Gastroesophageal sphincter (tissue), 4 donors: ENCODE measurements around the gene ANXA4. TPM values are rescaled to one million over a fixed set of nuclear protein-coding genes. Genes with fewer than 3 reads are reported as not detected.
"Not testable (repeated sequence)": the region's sequence is repeated elsewhere in the genome, so short reads cannot be mapped to it uniquely, and the experiment has no call there.

Source experiments
- ATAC-seq: fragments of 150-250 bp; one replicate; pipeline ENCODE4 v1.9.1; 2016; ENCODE audit warnings: mild to moderate bottlenecking, moderate library complexity
- H3K27ac ChIP-seq, 4 donors: fragments of 200-600 bp; sonication (generic) in 3 of 4; 1 replicate in 3 of 4; 2 replicates in 1 of 4; pipeline ENCODE4 v1.5.1; 2016 to 2019
- H3K27me3 ChIP-seq: fragments of 200-600 bp; sonication (generic); one replicate; pipeline ENCODE4 v1.5.1; 2019
- H3K36me3 ChIP-seq, 2 donors: fragments of 200-600 bp; sonication (generic); one replicate each; pipeline ENCODE4 v1.5.1; 2019; ENCODE audit warnings: control low read depth in 1 of 2
- H3K4me1 ChIP-seq, 3 donors: fragments of 200-600 bp; sonication (generic); 1 replicate in 2 of 3; 2 replicates in 1 of 3; pipeline ENCODE4 v1.5.1; 2016 to 2019; ENCODE audit warnings: control low read depth in 2 of 3
- H3K4me3 ChIP-seq, 2 donors: fragments of 200-600 bp; sonication (generic); one replicate each; pipeline ENCODE4 v1.5.1; 2019; ENCODE audit warnings: mild to moderate bottlenecking in 1 of 2, moderate library complexity in 1 of 2
- H3K9me3 ChIP-seq, 3 donors: fragments of 200-600 bp; sonication (generic); one replicate each; pipeline ENCODE4 v1.5.1; 2017 to 2019; ENCODE audit warnings: control low read depth in 2 of 3
- EP300 ChIP-seq: sonication (generic); formaldehyde crosslinking; IDR thresholded peaks from one replicate; pipeline ENCODE4 v1.6.1; 2017; ENCODE audit warnings: antibody characterized with exemption, mild to moderate bottlenecking
- POLR2A ChIP-seq, 2 donors: fragments of 450-650 bp; IDR thresholded peaks; one replicate each; pipeline ENCODE4 v1.6.1; 2017; ENCODE audit warnings: antibody characterized with exemption in 2 of 2, mild to moderate bottlenecking in 2 of 2, moderate library complexity in 1 of 2
- POLR2AphosphoS5 ChIP-seq: sonication (generic); formaldehyde crosslinking; IDR thresholded peaks from one replicate; pipeline ENCODE4 v1.6.1; 2017; ENCODE audit warnings: antibody characterized with exemption
- WGBS, 2 donors: methylation state at CpG; one replicate each; pipeline ENCODE4 v1.1.5; 2018; ENCODE audit warnings: low coverage in 1 of 2; 5-methylcytosine and 5-hydroxymethylcytosine counted together
- total RNA-seq, 4 donors: library from RNA; depleted of rRNA; stranded (reverse); fragments of >200 nt; gene quantifications; one replicate each; pipeline ENCODE4 v1.1.0, GENCODE V29; 2016
- TF ChIP-seq, protein P1 (sequence below), 4 experiments: fragments of 200-600 bp in 2 of 4; fragments of 450-650 bp in 2 of 4; sonication (generic) in 1 of 4; IDR thresholded peaks; one replicate each; pipeline ENCODE4 v1.5.1; 2017 to 2019; ENCODE audit warnings: antibody characterized with exemption in 4 of 4, mild to moderate bottlenecking in 2 of 4, moderate library complexity in 2 of 4

ANXA4 gene
- total RNA-seq, 4 donors from 2014 or later = 49.0 to 66.8 (median 58.1) TPM

DNA sequence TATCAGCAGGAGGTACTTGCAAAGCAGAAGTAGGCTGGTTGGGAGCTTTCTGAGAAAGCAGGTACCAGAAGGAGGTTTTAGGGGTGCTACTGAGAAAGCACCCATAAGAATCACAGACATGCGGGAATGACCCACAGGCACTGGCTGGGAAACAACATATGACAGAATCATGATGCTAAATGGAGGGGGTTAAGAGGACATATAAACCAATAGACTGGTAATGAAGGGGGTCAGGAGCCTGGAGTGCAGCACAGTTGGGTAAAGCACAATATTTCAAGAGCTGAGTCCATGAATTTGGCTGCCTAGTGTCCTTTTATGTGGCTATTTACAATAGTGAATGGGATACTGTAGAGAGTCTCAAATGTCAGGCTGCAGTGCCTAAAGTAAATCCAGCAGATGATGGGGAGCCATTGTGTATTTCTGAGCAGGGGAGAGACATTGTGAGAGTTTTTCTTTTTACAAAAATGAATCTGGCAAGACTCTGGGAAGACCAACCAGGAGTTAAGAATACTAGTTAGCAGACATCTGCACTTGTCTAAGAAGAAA is 59.9 kb downstream of the ANXA4 start:
- H3K27ac ChIP-seq = no peak overlapping the region
- peaks cover 0 to 28% (median 0%) of the 10 kb centered on the region in 3 donors for H3K4me1 ChIP-seq
- TF ChIP-seq POLR2A (IDR thresholded peaks at IDR 0.05) (no peak), POLR2AphosphoS5 (no peak), EP300 (no peak)
- TF ChIP-seq, protein P1, sequence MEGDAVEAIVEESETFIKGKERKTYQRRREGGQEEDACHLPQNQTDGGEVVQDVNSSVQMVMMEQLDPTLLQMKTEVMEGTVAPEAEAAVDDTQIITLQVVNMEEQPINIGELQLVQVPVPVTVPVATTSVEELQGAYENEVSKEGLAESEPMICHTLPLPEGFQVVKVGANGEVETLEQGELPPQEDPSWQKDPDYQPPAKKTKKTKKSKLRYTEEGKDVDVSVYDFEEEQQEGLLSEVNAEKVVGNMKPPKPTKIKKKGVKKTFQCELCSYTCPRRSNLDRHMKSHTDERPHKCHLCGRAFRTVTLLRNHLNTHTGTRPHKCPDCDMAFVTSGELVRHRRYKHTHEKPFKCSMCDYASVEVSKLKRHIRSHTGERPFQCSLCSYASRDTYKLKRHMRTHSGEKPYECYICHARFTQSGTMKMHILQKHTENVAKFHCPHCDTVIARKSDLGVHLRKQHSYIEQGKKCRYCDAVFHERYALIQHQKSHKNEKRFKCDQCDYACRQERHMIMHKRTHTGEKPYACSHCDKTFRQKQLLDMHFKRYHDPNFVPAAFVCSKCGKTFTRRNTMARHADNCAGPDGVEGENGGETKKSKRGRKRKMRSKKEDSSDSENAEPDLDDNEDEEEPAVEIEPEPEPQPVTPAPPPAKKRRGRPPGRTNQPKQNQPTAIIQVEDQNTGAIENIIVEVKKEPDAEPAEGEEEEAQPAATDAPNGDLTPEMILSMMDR (IDR thresholded peaks at IDR 0.05) = no peak
- H3K27me3 ChIP-seq = no peaks in the 10 kb centered on the region
- no peaks in the 10 kb centered on the region for H3K9me3 ChIP-seq
- H3K36me3 ChIP-seq = peaks cover 0 to 28% of the 10 kb centered on the region in 2 donors
- 67% methylated on average over 1 of the region's 1 CpG; no CpG with 5 or more reads in 1 of the 2 donors for WGBS, 2 donors
- H3K4me3 ChIP-seq = no peak overlapping the region
- no peak for ATAC-seq

DNA sequence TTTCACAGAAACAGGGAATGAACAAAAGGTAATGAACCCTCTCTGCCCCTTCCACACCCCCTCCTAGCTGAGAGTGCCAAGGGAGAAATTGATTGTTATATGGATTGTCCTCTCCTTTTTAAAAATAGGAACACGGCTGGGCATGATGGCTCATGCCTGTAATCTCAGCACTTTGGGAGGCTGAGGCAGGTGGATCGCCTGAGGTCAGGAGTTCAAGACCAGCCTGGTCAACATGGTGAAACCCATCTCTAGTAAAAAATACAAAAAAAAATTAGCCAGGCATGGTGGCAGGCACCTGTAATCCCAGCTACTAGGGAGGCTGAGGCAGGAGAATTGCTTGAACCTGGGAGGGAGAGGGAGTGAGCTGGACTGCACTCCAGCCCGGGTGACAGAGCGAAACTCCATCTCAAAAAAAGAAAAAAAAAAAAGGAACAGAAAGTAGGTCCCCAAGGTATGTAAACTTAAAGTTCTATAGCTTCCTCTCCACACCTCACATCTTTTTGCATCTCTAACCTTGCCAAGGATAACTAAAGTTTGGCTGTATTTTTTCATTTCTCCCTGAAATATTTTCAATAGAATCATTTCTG is 60.9 kb downstream of the ANXA4 start:
- H3K4me3 ChIP-seq, H3K27me3 ChIP-seq, H3K27ac ChIP-seq, H3K9me3 ChIP-seq, ATAC-seq: not testable (repeated sequence)
- Histone ChIP-seq H3K4me1 (peaks cover 0 to 18% (median 0%) of the 10 kb centered on the region in 3 donors), H3K36me3 (peaks cover 0 to 39% of the 10 kb centered on the region in 2 donors)
- WGBS, 2 donors = 81 to 96% methylated on average over 4 of the region's 4 CpGs

DNA sequence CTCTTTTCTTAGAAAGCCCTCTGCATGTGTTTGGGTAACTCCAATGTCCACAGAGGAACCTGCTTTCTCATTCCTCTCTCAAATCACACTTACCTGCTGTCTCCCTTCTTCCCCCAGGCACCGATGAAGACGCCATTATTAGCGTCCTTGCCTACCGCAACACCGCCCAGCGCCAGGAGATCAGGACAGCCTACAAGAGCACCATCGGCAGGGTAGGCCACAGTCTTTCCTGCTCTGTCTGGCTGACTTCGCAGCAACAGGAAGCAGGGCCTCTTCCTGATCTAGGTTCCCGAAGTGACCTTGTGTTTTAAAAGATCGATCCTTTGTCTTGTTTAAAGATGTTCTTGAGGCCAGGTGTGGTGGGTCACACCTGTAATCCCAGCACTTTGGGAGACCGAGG is 62.5 kb downstream of the ANXA4 start:
- 79 to 84% methylated on average over 7 to 9 of the region's 11 CpGs for WGBS, 2 donors
- H3K36me3 ChIP-seq = peaks cover 0 to 54% of the 10 kb centered on the region in 2 donors

DNA sequence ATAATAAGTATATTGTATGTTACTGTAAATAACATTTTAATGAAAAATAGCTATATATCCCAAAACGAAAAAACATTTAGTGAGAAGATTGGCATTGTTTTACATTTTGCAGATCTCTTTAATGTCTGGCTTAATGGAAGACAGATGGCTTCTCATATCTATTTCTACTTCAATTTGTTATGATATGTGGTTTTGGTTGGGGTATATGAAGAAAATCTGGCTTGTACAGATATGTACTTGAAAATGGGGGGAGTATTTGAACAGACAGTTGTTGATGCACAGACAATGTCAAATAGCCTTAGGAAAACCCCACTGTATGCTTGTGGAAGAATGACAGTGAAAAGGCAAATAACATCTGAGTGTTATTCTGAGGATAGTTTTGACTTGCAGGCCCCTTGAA is 64.0 kb downstream of the ANXA4 start:
- Histone ChIP-seq H3K4me3 (no peak overlapping the region), H3K4me1 (no peaks in the 10 kb centered on the region), H3K27me3 (no peaks in the 10 kb centered on the region), H3K36me3 (peaks cover 0 to 69% of the 10 kb centered on the region in 2 donors), H3K27ac (no peak overlapping the region), H3K9me3 (no peaks in the 10 kb centered on the region)
- 64 to 92% methylated on average over 1 of the region's 1 CpG for WGBS, 2 donors
- no peak for ATAC-seq
- TF ChIP-seq POLR2A (IDR thresholded peaks at IDR 0.05) (no peak), POLR2AphosphoS5 (no peak), EP300 (no peak)
- TF ChIP-seq, protein P1 (IDR thresholded peaks at IDR 0.05) = no peak

More for the DNA sequence above, 62.5 kb downstream of the ANXA4 start:
- TF ChIP-seq, protein P1 (IDR thresholded peaks at IDR 0.05) = no peak
- TF ChIP-seq POLR2A (IDR thresholded peaks at IDR 0.05) (no peak), EP300 (no peak), POLR2AphosphoS5 (no peak)
- Histone ChIP-seq H3K4me3 (no peak overlapping the region), H3K9me3 (no peaks in the 10 kb centered on the region), H3K4me1 (peaks cover 0 to 2% (median 0%) of the 10 kb centered on the region in 3 donors), H3K27me3 (no peaks in the 10 kb centered on the region), H3K27ac (no peak overlapping the region)
- no peak for ATAC-seq

DNA sequence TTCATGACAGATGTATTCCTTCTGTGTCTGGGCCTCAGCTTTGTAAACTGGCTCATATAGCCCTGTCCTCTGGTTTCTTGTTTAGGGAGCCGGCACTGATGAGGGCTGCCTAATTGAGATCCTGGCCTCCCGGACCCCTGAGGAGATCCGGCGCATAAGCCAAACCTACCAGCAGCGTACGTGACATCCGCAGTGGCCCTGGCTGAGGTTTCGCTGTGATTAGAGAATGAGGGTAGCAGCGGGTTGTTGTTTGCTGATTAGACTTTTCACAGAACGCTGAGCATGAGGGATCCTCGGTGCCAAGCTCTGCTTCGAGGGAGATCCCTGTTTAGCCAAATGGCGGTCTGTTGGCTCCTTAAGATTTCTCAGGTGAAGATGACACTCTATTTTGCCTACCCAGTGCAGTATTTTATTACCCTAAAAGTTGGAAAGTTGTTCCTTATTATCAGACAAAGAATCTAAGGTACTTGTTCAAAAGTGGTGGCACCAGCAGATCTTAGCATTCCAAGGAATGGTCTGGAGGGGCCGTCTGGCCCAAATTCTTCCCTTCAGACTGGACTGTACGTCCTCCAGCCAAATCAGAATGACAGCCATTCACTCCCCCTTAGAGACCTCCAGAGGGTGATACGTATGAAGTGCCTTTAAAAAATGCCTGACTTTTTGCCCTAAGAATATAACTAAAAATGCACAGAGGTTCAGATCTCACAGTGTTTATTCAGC is 66.0 kb downstream of the ANXA4 start:
- H3K4me3 ChIP-seq = no peak overlapping the region
- TF ChIP-seq, protein P1 (IDR thresholded peaks at IDR 0.05) = no peak
- TF ChIP-seq POLR2AphosphoS5 = no peak
- TF ChIP-seq EP300 = no peak
- TF ChIP-seq POLR2A (IDR thresholded peaks at IDR 0.05) = no peak
- no peak for ATAC-seq
- H3K27ac ChIP-seq = no peak overlapping the region
- 81 to 95% methylated on average over 8 to 9 of the region's 16 CpGs for WGBS, 2 donors
- H3K36me3 ChIP-seq = peaks cover 0 to 90% of the 10 kb centered on the region in 2 donors
- no peaks in the 10 kb centered on the region for H3K9me3 ChIP-seq
- H3K27me3 ChIP-seq = no peaks in the 10 kb centered on the region
- no peaks in the 10 kb centered on the region for H3K4me1 ChIP-seq
